GM10266 (cell line): ENCODE data around the gene FSIP1.

Source experiments
- DNase-seq: peaks from one replicate; pipeline ENCODE4 v3.0.0; 2012; ENCODE audit errors: extremely low spot score
- TF ChIP-seq, protein P1 (sequence below): IDR thresholded peaks from 2 replicates; pipeline ENCODE4 v1.5.1; 2012; ENCODE audit warnings: mild to moderate bottlenecking, low read depth; ENCODE audit not compliant: control insufficient read depth, insufficient read depth; ENCODE audit errors: missing control alignments

Gene FSIP1

DNA sequence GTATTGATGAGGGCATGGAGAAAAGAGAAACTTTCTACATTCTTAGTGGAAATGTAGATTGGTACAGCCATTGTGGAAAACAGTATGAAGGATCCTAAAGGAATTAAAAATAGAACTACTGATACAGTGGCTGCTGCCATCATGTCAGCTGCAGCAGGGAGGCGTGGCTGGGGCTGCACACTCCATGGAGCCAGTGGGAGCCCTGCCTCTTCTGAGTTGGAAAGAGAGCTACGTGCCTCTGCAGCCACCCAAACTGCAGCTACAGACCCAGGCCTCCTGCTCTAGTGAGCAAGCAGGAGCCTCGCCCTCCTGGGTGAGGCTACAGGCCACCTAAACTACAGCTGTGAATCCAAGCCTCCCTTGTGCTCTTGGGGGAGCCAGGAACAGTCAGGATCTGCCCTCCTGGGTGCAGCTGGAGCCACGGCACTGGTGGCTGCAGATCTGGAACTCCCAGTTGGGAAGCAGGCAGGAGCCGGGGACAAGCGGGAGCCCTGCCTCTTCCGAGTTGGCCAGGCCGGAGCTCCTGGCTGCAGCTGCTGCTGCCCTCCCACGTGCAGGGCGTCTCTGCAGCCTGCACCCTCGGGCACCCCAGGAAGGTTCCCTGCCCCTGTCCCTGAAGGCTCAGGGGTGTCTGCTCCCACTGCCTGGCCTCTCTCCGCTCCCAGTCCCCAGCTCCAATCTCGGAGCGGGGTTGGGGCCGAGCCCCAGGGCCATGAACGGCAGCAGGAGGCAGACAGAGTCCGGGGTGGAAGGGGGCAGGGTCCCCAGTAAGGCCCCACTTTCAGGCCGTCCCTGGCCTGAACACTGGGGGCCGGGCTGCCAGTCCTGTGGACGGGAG lies 137.3 kb downstream of the FSIP1 start:
- TF ChIP-seq, protein P1, sequence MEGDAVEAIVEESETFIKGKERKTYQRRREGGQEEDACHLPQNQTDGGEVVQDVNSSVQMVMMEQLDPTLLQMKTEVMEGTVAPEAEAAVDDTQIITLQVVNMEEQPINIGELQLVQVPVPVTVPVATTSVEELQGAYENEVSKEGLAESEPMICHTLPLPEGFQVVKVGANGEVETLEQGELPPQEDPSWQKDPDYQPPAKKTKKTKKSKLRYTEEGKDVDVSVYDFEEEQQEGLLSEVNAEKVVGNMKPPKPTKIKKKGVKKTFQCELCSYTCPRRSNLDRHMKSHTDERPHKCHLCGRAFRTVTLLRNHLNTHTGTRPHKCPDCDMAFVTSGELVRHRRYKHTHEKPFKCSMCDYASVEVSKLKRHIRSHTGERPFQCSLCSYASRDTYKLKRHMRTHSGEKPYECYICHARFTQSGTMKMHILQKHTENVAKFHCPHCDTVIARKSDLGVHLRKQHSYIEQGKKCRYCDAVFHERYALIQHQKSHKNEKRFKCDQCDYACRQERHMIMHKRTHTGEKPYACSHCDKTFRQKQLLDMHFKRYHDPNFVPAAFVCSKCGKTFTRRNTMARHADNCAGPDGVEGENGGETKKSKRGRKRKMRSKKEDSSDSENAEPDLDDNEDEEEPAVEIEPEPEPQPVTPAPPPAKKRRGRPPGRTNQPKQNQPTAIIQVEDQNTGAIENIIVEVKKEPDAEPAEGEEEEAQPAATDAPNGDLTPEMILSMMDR, result no peak
- DNase-seq, result no peak

DNA sequence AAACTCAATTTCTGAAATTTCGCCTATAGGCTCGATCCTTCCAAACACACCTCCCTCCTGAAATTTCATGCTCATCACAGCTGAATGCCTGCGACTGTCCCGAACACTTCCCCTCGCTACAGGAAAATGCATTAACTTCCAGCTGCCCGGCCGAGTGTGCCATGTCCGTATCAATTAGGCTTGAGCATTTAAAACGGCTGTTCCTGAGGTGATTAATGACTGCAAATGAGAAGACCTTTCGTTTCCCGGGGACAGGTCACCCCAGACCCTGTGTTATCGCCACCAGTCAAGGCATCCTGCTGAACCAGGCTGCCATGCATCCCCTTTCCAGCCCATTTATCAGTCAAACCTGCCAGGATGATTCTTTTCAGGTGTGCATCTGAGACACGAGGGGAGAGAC lies 138.5 kb downstream of the FSIP1 start:
- TF ChIP-seq, protein P1, result no peak
- no peak for DNase-seq

DNA sequence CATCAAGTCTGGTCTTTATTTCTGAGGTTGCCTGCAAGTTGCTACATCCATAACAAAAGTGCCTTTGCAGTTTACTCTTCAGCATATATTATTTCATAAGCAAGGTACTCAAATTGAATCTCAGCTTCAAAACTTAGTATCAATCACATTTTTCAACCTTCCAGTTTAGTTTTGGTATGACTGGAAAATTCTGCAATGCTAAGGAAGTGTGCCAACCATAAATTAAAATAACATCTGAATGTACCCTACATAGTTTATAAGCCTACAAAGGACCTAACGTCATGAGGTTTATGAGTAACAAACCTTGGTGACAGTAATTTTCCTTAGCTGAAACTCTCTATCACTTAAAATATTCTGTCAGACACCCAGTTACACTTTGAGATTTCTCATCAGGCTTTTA lies 138.9 kb downstream of the FSIP1 start:
- DNase-seq, result no peak
- TF ChIP-seq, protein P1, result no peak

DNA sequence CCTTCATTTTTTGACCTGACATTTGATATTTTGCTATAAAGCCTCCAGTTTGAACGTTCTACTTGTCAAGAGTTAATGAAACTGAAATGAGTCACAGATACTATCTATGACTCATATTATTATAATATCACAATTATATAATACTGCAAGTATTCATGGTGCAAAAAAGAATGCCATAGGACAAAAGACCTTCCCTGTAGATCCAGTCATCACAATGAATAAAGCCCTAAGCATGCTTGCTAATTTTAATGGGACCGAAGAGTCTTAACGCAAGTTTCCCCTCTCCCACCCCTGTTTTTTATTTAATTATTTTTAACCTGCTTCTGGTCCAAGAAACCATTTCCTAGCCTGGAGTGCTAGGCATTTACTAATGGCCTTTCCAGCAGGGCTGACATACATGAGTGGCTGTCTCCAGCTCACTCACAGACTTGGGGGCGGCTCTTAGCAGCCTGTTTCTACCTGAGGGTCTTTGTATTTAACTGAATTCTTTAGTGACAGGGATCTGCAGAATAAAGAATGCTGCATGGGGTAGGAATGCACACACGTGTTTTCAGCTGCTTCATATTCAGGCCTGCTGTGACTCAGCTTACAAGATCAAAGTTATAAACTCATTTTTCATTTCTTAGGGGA lies 140.5 kb downstream of the FSIP1 start:
- TF ChIP-seq, protein P1, result no peak
- no peak for DNase-seq

DNA sequence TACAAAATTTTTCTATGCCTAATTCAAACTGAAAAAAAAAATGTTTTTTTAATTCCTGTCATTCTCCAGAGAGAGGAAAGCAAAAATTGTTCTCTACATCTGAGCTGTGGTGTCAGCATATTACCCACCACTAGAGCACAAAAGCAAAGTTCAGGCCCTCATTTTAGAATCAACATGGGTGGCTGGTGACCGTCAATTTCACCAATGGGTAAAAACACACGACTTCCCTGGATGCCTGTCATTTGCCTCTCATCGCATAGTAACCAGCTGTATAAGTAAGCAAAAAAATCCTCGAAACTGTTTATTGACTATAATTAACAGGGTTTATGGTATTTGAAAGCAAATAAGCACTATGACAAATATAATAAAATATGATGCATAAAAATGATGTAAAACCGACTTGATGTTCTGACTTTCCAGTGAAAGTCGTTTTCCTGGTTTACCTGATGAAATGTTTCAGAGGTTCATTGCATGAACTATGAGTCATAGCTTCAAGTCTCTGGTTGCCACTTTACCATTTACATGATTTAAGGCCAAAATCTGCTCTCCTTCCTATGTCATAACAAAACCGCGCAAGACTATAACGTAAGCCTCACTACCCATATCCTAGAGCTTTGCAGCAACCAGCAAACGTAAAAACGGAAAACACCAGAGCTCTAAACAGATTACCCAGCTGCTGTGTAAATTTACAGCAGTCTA lies 141.3 kb downstream of the FSIP1 start:
- TF ChIP-seq, protein P1, result no peak
- no peak for DNase-seq

DNA sequence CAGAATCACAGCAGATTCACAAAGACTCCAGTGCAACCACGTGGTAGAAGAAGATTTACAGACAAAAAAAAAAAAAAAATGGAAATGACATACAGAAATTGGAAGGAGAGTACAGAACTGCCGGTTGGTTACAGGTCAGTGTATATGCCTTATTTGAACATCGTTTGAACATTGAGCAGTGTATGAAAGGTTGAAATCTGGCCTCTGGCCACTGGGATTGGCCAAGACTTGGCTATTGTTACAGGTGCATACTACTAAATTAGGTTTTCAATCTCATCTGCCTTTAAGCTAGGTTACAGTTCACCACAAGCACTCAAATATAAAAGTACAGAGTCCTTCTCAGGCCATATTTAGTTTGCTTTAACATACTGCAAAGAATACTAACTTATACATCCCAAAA lies 142.0 kb downstream of the FSIP1 start:
- TF ChIP-seq, protein P1, result no peak
- DNase-seq, result no peak
